GM19438 (cell line): ENCODE results near the gene CSNK1D.

Source experiments
- ATAC-seq: cut with Tn5 transposase; IDR thresholded peaks from one replicate; pipeline ENCODE4 v1.9.1; 2021; ENCODE audit warnings: low read depth; ENCODE audit not compliant: unreplicated experiment

Gene CSNK1D

GRCh38 chr17:82311971-82312370, 38.5 kb upstream of the CSNK1D start:
- ATAC-seq: no peak

GRCh38 chr17:82310877-82311276, 37.4 kb upstream of the CSNK1D start:
- ATAC-seq: no peak

GRCh38 chr17:82309656-82310570, 36.4 kb upstream of the CSNK1D start:
- ATAC-seq: no peak

GRCh38 chr17:82305727-82306300, 32.3 kb upstream of the CSNK1D start:
- no peak for ATAC-seq

- no peak for ATAC-seq
Measured at GRCh38 chr17:82304826-82305726, 31.6 kb upstream of the CSNK1D start.

- ATAC-seq: no peak
Measured at GRCh38 chr17:82303944-82304808, 30.7 kb upstream of the CSNK1D start.

GRCh38 chr17:82302991-82303943, 29.8 kb upstream of the CSNK1D start:
- no peak for ATAC-seq

GRCh38 chr17:82302568-82302963, 29.1 kb upstream of the CSNK1D start:
- ATAC-seq: no peak

GRCh38 chr17:82301916-82302567, 28.5 kb upstream of the CSNK1D start:
- ATAC-seq: no peak

GRCh38 chr17:82301300-82301915, 27.9 kb upstream of the CSNK1D start:
- no peak for ATAC-seq

GRCh38 chr17:82300707-82301270, 27.3 kb upstream of the CSNK1D start:
- ATAC-seq: no peak

- no peak for ATAC-seq
Measured at GRCh38 chr17:82300228-82300627, 26.7 kb upstream of the CSNK1D start.

GRCh38 chr17:82299452-82299851, 26.0 kb upstream of the CSNK1D start:
- no peak for ATAC-seq

GRCh38 chr17:82298538-82299421, 25.3 kb upstream of the CSNK1D start:
- no peak for ATAC-seq

- ATAC-seq: peak; percentile 47
Measured at GRCh38 chr17:82297714-82298537, 24.4 kb upstream of the CSNK1D start.

- ATAC-seq: no peak
Measured at GRCh38 chr17:82297280-82297713, 23.8 kb upstream of the CSNK1D start.
